Measurements from ENCODE around the gene ELMOD1.

GRCh38 chr11:107564877-107565218 is 26.1 kb upstream of the ELMOD1 start:
- TF ChIP-seq, protein P1, sequence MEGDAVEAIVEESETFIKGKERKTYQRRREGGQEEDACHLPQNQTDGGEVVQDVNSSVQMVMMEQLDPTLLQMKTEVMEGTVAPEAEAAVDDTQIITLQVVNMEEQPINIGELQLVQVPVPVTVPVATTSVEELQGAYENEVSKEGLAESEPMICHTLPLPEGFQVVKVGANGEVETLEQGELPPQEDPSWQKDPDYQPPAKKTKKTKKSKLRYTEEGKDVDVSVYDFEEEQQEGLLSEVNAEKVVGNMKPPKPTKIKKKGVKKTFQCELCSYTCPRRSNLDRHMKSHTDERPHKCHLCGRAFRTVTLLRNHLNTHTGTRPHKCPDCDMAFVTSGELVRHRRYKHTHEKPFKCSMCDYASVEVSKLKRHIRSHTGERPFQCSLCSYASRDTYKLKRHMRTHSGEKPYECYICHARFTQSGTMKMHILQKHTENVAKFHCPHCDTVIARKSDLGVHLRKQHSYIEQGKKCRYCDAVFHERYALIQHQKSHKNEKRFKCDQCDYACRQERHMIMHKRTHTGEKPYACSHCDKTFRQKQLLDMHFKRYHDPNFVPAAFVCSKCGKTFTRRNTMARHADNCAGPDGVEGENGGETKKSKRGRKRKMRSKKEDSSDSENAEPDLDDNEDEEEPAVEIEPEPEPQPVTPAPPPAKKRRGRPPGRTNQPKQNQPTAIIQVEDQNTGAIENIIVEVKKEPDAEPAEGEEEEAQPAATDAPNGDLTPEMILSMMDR (conservative IDR thresholded peaks at IDR 0.05; ENCODE audit: low read depth, low read length): no peak
- TF ChIP-seq EZH2 (IDR thresholded peaks at IDR 0.05; ENCODE audit: borderline replicate concordance, low read depth, low read length, poor library complexity, severe bottlenecking): no peak
